B cell (primary cell): ENCODE data around the gene GULP1.

Experiments
- EZH2 ChIP-seq: IDR thresholded peaks from 2 replicates; pipeline ENCODE4 v1.6.1; 2012; ENCODE audit warnings: borderline replicate concordance, low read depth, mild to moderate bottlenecking, moderate library complexity, low read length; ENCODE audit not compliant: insufficient read depth, poor library complexity, severe bottlenecking
- TF ChIP-seq, protein P1 (sequence below): fragments of 200-600 bp; IDR thresholded peaks from one replicate; pipeline ENCODE4 v1.8.0; 2022; ENCODE audit warnings: antibody characterized with exemption, mild to moderate bottlenecking

DNA sequence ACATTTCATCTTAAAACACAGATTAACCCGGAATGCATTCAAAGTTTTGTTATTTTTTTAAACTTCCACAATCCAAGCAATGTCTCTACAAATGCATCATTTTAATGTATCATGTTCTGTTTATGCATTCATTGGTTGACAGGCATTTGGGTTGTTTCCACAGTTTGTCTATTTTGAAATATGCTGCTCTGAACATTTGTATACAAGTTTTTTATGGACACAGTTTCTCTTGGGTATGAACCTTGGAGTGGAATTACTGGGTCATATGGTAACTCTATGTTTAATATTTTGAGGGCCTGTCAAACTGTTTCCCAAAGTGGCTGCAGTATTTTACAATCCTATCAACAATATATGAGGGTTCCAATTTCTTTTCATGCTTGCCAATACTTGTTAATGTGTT is 57.3 kb downstream of the GULP1 start:
- TF ChIP-seq, protein P1, sequence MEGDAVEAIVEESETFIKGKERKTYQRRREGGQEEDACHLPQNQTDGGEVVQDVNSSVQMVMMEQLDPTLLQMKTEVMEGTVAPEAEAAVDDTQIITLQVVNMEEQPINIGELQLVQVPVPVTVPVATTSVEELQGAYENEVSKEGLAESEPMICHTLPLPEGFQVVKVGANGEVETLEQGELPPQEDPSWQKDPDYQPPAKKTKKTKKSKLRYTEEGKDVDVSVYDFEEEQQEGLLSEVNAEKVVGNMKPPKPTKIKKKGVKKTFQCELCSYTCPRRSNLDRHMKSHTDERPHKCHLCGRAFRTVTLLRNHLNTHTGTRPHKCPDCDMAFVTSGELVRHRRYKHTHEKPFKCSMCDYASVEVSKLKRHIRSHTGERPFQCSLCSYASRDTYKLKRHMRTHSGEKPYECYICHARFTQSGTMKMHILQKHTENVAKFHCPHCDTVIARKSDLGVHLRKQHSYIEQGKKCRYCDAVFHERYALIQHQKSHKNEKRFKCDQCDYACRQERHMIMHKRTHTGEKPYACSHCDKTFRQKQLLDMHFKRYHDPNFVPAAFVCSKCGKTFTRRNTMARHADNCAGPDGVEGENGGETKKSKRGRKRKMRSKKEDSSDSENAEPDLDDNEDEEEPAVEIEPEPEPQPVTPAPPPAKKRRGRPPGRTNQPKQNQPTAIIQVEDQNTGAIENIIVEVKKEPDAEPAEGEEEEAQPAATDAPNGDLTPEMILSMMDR: no peak
- TF ChIP-seq EZH2: no peak
